GM18909 (cell line): ENCODE data around the gene SLCO2B1.

Experiments
- ATAC-seq: cut with Tn5 transposase; IDR thresholded peaks from one replicate; pipeline ENCODE4 v1.9.1; 2021; ENCODE audit warnings: mild to moderate bottlenecking; ENCODE audit not compliant: unreplicated experiment, poor library complexity

SLCO2B1 gene

GRCh38 chr11:75160880-75161279 lies 10.0 kb downstream of the SLCO2B1 start:
- no peak for ATAC-seq

GRCh38 chr11:75161506-75162095 lies 10.7 kb downstream of the SLCO2B1 start:
- ATAC-seq: no peak

- ATAC-seq: no peak
Observed at GRCh38 chr11:75162954-75163353, 12.0 kb downstream of the SLCO2B1 start.

- no peak for ATAC-seq
Observed at GRCh38 chr11:75163921-75164849, 13.3 kb downstream of the SLCO2B1 start.

GRCh38 chr11:75165721-75166120 lies 14.8 kb downstream of the SLCO2B1 start:
- no peak for ATAC-seq

- ATAC-seq: no peak
Observed at GRCh38 chr11:75166791-75167190, 15.9 kb downstream of the SLCO2B1 start.

GRCh38 chr11:75167617-75168016 lies 16.7 kb downstream of the SLCO2B1 start:
- ATAC-seq: no peak

- no peak for ATAC-seq
Observed at GRCh38 chr11:75169101-75169885, 18.4 kb downstream of the SLCO2B1 start.

- no peak for ATAC-seq
Observed at GRCh38 chr11:75170516-75171201, 19.8 kb downstream of the SLCO2B1 start.

GRCh38 chr11:75173336-75173735 lies 22.4 kb downstream of the SLCO2B1 start:
- no peak for ATAC-seq

GRCh38 chr11:75174781-75175370 lies 24.0 kb downstream of the SLCO2B1 start:
- ATAC-seq: no peak

- no peak for ATAC-seq
Observed at GRCh38 chr11:75182664-75183063, 31.8 kb downstream of the SLCO2B1 start.

GRCh38 chr11:75184051-75184450 lies 33.1 kb downstream of the SLCO2B1 start:
- no peak for ATAC-seq

GRCh38 chr11:75184757-75185425 lies 34.0 kb downstream of the SLCO2B1 start:
- ATAC-seq: no peak

GRCh38 chr11:75185866-75186265 lies 35.0 kb downstream of the SLCO2B1 start:
- no peak for ATAC-seq

GRCh38 chr11:75186999-75187398 lies 36.1 kb downstream of the SLCO2B1 start:
- ATAC-seq: no peak

GRCh38 chr11:75188671-75189070 lies 37.8 kb downstream of the SLCO2B1 start:
- ATAC-seq: no peak

GRCh38 chr11:75189108-75189507 lies 38.2 kb downstream of the SLCO2B1 start:
- ATAC-seq: no peak

- ATAC-seq: no peak
Observed at GRCh38 chr11:75189911-75190310, 39.0 kb downstream of the SLCO2B1 start.
